ENCODE measurements around the gene PRKN.

The PRKN gene

GRCh38 chr6:162621246-162621645 is 106.3 kb downstream of the PRKN start:
- Histone ChIP-seq H3K27me3 (ENCODE audit: control insufficient read depth, insufficient read depth, low read length) (no peaks in the 10 kb centered on the region), H3K27ac (ENCODE audit: low read depth, low read length) (no peak overlapping the region), H3K36me3 (ENCODE audit: control insufficient read depth, insufficient read depth, low read length) (no peaks in the 10 kb centered on the region), H3K9me3 (ENCODE audit: control insufficient read depth, insufficient read depth, low read depth, low read length) (no peaks in the 10 kb centered on the region), H3K4me3 (ENCODE audit: low read depth, low read length) (no peak overlapping the region), H3K4me1 (ENCODE audit: control insufficient read depth, insufficient read depth, low read length) (peaks cover 22% of the 10 kb centered on the region), H3K9ac (ENCODE audit: low read length) (no peak overlapping the region)

DNA sequence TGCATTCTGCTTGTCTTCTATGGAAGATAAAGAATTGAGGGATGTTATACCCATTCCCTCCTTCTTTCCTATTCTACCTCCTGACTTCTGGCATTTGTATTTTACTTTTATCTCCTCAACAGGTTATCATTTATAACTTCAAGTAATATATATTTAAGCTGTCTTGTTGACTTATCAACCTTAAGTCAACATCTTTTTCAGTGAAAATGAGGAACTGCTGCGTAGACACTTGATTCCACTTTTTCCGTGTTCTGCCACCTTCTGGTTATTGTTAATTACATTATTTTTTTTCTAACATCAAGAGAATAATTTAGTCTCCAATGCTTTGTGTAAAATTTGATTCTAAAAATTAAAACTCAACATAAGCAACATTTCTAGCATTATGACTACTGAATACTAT is 107.5 kb downstream of the PRKN start:
- no peak overlapping the region for H3K9ac ChIP-seq (ENCODE audit: low read length)
- H3K9me3 ChIP-seq (ENCODE audit: control insufficient read depth, insufficient read depth, low read depth, low read length): no peaks in the 10 kb centered on the region
- no peaks in the 10 kb centered on the region for H3K27me3 ChIP-seq (ENCODE audit: control insufficient read depth, insufficient read depth, low read length)
- no peak overlapping the region for H3K27ac ChIP-seq (ENCODE audit: low read depth, low read length)
- H3K4me1 ChIP-seq (ENCODE audit: control insufficient read depth, insufficient read depth, low read length): peaks cover 11% of the 10 kb centered on the region
- H3K36me3 ChIP-seq (ENCODE audit: control insufficient read depth, insufficient read depth, low read length): no peaks in the 10 kb centered on the region
- no peak overlapping the region for H3K4me3 ChIP-seq (ENCODE audit: low read depth, low read length)

DNA sequence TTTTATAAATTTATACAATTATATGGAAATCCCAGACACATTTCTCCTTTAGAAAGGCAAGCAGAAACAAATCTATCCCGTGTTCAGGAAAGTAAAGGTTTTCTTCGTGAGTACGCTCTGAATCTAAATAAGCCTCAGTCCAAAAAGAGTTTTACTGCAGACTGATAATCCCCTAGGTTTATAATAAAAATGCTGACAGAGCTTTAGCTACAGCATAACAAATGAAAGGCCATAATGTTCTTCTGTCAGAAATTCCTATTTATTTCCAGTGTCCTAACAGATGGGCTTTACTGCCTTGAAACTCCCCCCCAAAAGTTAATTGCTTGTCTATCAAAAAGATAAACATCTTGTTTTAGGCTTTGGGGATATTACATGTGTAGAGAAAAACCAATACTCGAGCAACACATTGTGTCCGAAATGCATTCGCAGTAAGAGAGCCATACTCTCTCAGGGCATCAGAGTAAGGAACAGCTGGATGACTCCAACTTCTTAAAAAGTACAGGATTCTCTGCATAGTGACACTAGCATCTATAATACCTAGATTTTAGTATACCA is 109.0 kb downstream of the PRKN start:
- Histone ChIP-seq H3K27me3 (ENCODE audit: control insufficient read depth, insufficient read depth, low read length) (no peaks in the 10 kb centered on the region), H3K9me3 (ENCODE audit: control insufficient read depth, insufficient read depth, low read depth, low read length) (no peaks in the 10 kb centered on the region), H3K27ac (ENCODE audit: low read depth, low read length) (no peak overlapping the region), H3K4me1 (ENCODE audit: control insufficient read depth, insufficient read depth, low read length) (peaks cover 7% of the 10 kb centered on the region), H3K4me3 (ENCODE audit: low read depth, low read length) (no peak overlapping the region), H3K36me3 (ENCODE audit: control insufficient read depth, insufficient read depth, low read length) (no peaks in the 10 kb centered on the region), H3K9ac (ENCODE audit: low read length) (no peak overlapping the region)

GRCh38 chr6:162615016-162615705 is 112.4 kb downstream of the PRKN start:
- Histone ChIP-seq H3K4me1 (ENCODE audit: control insufficient read depth, insufficient read depth, low read length) (no peaks in the 10 kb centered on the region), H3K4me3 (ENCODE audit: low read depth, low read length) (no peak overlapping the region), H3K9me3 (ENCODE audit: control insufficient read depth, insufficient read depth, low read depth, low read length) (no peaks in the 10 kb centered on the region), H3K27ac (ENCODE audit: low read depth, low read length) (no peak overlapping the region), H3K9ac (ENCODE audit: low read length) (no peak overlapping the region), H3K27me3 (ENCODE audit: control insufficient read depth, insufficient read depth, low read length) (no peaks in the 10 kb centered on the region), H3K36me3 (ENCODE audit: control insufficient read depth, insufficient read depth, low read length) (no peaks in the 10 kb centered on the region)

DNA sequence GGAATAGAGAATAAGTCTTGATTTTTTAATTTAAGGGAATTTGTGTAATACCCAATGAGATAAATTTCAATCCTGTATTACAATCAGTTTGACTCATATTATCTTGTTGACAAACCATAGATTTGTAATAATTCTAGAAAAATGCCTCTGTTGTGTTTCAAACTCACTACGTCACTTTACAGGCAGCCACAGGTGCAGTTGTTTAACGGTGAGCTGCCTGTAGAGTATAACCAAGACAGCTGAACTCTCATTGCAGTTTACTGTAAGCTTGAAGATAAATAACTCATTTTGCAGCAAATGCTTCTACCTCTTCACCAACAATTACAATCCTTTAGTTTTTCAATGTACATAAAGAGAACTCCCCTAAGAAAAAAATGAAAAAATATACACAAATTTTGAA is 114.3 kb downstream of the PRKN start:
- no peaks in the 10 kb centered on the region for H3K9me3 ChIP-seq (ENCODE audit: control insufficient read depth, insufficient read depth, low read depth, low read length)
- H3K4me3 ChIP-seq (ENCODE audit: low read depth, low read length): no peak overlapping the region
- no peaks in the 10 kb centered on the region for H3K27me3 ChIP-seq (ENCODE audit: control insufficient read depth, insufficient read depth, low read length)
- H3K9ac ChIP-seq (ENCODE audit: low read length): no peak overlapping the region
- H3K36me3 ChIP-seq (ENCODE audit: control insufficient read depth, insufficient read depth, low read length): no peaks in the 10 kb centered on the region
- no peaks in the 10 kb centered on the region for H3K4me1 ChIP-seq (ENCODE audit: control insufficient read depth, insufficient read depth, low read length)
- H3K27ac ChIP-seq (ENCODE audit: low read depth, low read length): no peak overlapping the region

- no peaks in the 10 kb centered on the region for H3K9me3 ChIP-seq (ENCODE audit: control insufficient read depth, insufficient read depth, low read depth, low read length)
- no peaks in the 10 kb centered on the region for H3K27me3 ChIP-seq (ENCODE audit: control insufficient read depth, insufficient read depth, low read length)
- H3K4me3 ChIP-seq (ENCODE audit: low read depth, low read length): no peak overlapping the region
- H3K4me1 ChIP-seq (ENCODE audit: control insufficient read depth, insufficient read depth, low read length): no peaks in the 10 kb centered on the region
- H3K36me3 ChIP-seq (ENCODE audit: control insufficient read depth, insufficient read depth, low read length): no peaks in the 10 kb centered on the region
- H3K27ac ChIP-seq (ENCODE audit: low read depth, low read length): no peak overlapping the region
- H3K9ac ChIP-seq (ENCODE audit: low read length): no peak overlapping the region
Measured at GRCh38 chr6:162612613-162613012, 115.0 kb downstream of the PRKN start.

DNA sequence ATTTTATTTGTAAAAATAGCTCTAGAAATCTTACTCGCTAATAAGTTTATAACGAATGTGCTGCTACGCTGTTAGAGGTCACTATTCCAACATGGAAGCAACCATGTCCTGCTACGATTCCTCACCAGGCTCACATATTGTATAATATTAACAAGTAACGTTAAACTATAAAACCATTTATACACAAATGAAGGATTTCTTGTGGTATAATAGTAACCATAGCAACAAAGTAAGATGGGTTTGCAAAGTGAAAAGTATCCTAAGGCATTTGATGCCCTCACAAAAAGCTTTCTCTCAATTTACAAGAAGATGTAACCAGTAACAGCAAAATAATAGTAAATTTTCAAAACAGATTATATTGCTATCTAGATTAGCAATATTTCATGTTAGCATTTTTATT is 117.2 kb downstream of the PRKN start:
- H3K9ac ChIP-seq (ENCODE audit: low read length): no peak overlapping the region
- no peaks in the 10 kb centered on the region for H3K27me3 ChIP-seq (ENCODE audit: control insufficient read depth, insufficient read depth, low read length)
- H3K4me1 ChIP-seq (ENCODE audit: control insufficient read depth, insufficient read depth, low read length): no peaks in the 10 kb centered on the region
- no peak overlapping the region for H3K4me3 ChIP-seq (ENCODE audit: low read depth, low read length)
- H3K27ac ChIP-seq (ENCODE audit: low read depth, low read length): no peak overlapping the region
- no peaks in the 10 kb centered on the region for H3K36me3 ChIP-seq (ENCODE audit: control insufficient read depth, insufficient read depth, low read length)
- no peaks in the 10 kb centered on the region for H3K9me3 ChIP-seq (ENCODE audit: control insufficient read depth, insufficient read depth, low read depth, low read length)

DNA sequence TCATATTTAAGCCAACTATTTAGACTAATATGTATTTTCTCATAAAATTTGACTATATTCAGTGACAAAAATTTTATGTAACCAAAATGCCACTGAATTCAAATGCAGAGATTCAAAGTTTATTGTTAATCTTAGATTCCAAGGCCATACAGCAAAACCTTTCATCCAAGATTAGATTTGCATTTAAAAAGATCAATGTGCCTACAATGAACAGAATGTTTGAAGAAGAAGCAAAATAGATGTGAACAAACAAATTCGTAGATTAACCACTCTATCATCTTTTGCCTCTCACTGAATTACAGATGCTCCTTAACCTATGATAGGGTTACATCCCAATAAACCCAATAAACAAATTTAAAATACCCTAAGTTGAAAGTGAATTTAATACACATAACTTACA is 121.7 kb downstream of the PRKN start:
- Histone ChIP-seq H3K4me3 (ENCODE audit: low read depth, low read length) (no peak overlapping the region), H3K9me3 (ENCODE audit: control insufficient read depth, insufficient read depth, low read depth, low read length) (no peaks in the 10 kb centered on the region), H3K9ac (ENCODE audit: low read length) (no peak overlapping the region), H3K27me3 (ENCODE audit: control insufficient read depth, insufficient read depth, low read length) (no peaks in the 10 kb centered on the region), H3K4me1 (ENCODE audit: control insufficient read depth, insufficient read depth, low read length) (peaks cover 9% of the 10 kb centered on the region; the same call in 1 of the 2 replicates), H3K36me3 (ENCODE audit: control insufficient read depth, insufficient read depth, low read length) (no peaks in the 10 kb centered on the region), H3K27ac (ENCODE audit: low read depth, low read length) (no peak overlapping the region)

DNA sequence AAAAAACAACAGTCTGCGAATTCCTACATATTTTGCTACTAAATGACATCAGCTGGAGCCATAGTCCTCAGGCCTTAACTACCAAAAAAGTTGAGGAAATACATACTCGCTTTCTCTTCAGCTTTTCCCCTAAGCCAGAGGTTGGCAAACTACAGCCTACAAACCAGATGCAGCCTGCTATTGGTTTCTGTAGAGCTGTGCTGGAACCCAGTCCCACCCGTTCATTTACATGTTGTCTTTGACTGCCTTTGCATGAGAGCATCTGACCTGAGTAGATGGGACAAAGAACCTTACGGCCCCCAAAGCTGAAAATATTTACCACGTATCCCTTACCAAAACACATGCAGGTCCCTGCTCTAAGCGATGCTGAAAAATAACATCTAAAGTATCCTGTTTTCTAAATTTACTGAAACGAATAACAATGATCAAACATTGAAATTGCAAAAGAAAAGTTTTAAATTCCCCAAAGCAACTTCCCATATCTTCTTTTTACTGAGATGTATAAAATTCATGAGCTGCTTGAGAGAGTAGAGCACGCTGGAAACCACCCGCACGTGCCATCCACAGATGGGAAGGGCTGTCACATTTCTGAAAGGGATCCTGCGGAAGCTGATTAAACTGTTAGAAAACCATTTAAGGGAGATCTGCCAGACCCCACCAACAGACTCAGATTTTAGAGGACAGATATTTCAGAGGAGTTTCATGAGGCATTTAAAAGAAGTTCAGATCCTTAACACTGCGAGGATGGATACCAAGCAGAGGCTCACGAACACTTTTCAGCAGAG is 124.1 kb downstream of the PRKN start:
- H3K4me3 ChIP-seq (ENCODE audit: low read depth, low read length): no peak overlapping the region
- no peaks in the 10 kb centered on the region for H3K27me3 ChIP-seq (ENCODE audit: control insufficient read depth, insufficient read depth, low read length)
- H3K27ac ChIP-seq (ENCODE audit: low read depth, low read length): no peak overlapping the region
- H3K9ac ChIP-seq (ENCODE audit: low read length): no peak overlapping the region
- no peaks in the 10 kb centered on the region for H3K36me3 ChIP-seq (ENCODE audit: control insufficient read depth, insufficient read depth, low read length)
- H3K4me1 ChIP-seq (ENCODE audit: control insufficient read depth, insufficient read depth, low read length): peaks cover 9% of the 10 kb centered on the region; the same call in 1 of the 2 replicates
- no peaks in the 10 kb centered on the region for H3K9me3 ChIP-seq (ENCODE audit: control insufficient read depth, insufficient read depth, low read depth, low read length)

DNA sequence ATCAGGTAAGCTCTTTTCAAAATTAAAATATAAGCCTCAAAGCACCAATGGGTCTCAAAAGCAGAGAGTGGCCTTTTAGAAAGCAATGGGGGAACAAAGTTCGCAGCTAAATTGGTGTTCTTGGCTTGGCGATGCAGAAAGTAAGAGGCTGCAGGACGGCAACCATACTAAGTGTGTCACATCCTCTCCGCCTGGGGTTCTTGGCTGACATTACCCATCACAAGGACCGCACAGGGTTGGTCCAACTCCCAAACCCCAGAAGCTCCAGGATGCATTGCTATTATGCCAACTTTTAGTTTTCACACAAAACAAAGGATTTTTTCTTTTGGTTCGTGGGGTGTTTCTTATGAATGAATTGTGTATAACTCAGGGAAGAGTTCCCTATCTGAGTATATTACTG is 124.8 kb downstream of the PRKN start:
- H3K4me1 ChIP-seq (ENCODE audit: control insufficient read depth, insufficient read depth, low read length): peaks cover 9% of the 10 kb centered on the region; the same call in 1 of the 2 replicates
- H3K9ac ChIP-seq (ENCODE audit: low read length): no peak overlapping the region
- no peak overlapping the region for H3K4me3 ChIP-seq (ENCODE audit: low read depth, low read length)
- H3K27me3 ChIP-seq (ENCODE audit: control insufficient read depth, insufficient read depth, low read length): no peaks in the 10 kb centered on the region
- no peaks in the 10 kb centered on the region for H3K36me3 ChIP-seq (ENCODE audit: control insufficient read depth, insufficient read depth, low read length)
- H3K27ac ChIP-seq (ENCODE audit: low read depth, low read length): no peak overlapping the region
- H3K9me3 ChIP-seq (ENCODE audit: control insufficient read depth, insufficient read depth, low read depth, low read length): no peaks in the 10 kb centered on the region

DNA sequence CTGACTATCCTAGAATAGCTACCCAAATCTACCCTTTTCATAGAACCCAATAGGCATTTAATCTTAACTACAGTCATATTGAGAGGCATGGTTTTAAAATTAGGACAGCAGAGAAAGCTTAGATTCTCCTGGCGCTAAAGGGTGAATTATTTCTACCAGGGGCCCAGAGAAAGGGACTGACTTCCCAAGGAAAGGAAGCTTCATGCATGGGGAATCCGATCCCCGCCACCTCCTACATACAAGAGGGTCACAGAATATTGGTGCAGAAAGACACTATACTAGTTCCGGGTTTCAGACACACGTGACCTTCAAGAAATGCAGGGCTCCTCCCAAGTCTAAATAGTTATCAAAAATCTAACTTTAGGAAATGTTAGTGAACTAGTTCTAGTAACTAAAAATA is 130.9 kb downstream of the PRKN start:
- Histone ChIP-seq H3K36me3 (ENCODE audit: control insufficient read depth, insufficient read depth, low read length) (no peaks in the 10 kb centered on the region), H3K4me3 (ENCODE audit: low read depth, low read length) (no peak overlapping the region), H3K27ac (ENCODE audit: low read depth, low read length) (no peak overlapping the region), H3K9me3 (ENCODE audit: control insufficient read depth, insufficient read depth, low read depth, low read length) (no peaks in the 10 kb centered on the region), H3K27me3 (ENCODE audit: control insufficient read depth, insufficient read depth, low read length) (no peaks in the 10 kb centered on the region), H3K9ac (ENCODE audit: low read length) (no peak overlapping the region), H3K4me1 (ENCODE audit: control insufficient read depth, insufficient read depth, low read length) (no peaks in the 10 kb centered on the region)

All from HUES6 (cell line).